Brain microvascular endothelial cell (primary cell): ENCODE measurements around the gene PELI2.

Experiments
- DNase-seq: peaks from one replicate; pipeline ENCODE4 v3.0.0-alpha.2; 2020
- H3K27ac ChIP-seq: fragments of 250-450 bp; sonication (Bioruptor Pico); 2 replicates; pipeline ENCODE4 v1.5.1; 2020; ENCODE audit warnings: mild to moderate bottlenecking, moderate library complexity
- H3K27me3 ChIP-seq: fragments of 250-450 bp; sonication (Bioruptor Pico); replicated peaks from 2 replicates; pipeline ENCODE4 v1.5.1; 2020; ENCODE audit warnings: mild to moderate bottlenecking
- H3K36me3 ChIP-seq: fragments of 250-450 bp; sonication (Bioruptor Pico); replicated peaks from 2 replicates; pipeline ENCODE4 v1.5.1; 2020; ENCODE audit warnings: mild to moderate bottlenecking
- H3K4me3 ChIP-seq: 2 replicates; pipeline ENCODE4 v1.5.1; 2011; ENCODE audit warnings: low read depth, mild to moderate bottlenecking, control low read depth, low read length, moderate library complexity
- CTCF ChIP-seq: IDR thresholded peaks from 2 replicates; pipeline ENCODE4 v1.5.1; 2011; ENCODE audit warnings: low read depth, mild to moderate bottlenecking, moderate library complexity, low read length, control low read depth, inconsistent platforms; ENCODE audit errors: missing control alignments
- in situ Hi-C: cut with HindIII; loops from 2 replicates; pipeline ENCODE4 v1.10.0; 2017; ENCODE audit warnings: low sequenced_read_pairs, low pct_ligation_motif_present

Gene PELI2

DNA sequence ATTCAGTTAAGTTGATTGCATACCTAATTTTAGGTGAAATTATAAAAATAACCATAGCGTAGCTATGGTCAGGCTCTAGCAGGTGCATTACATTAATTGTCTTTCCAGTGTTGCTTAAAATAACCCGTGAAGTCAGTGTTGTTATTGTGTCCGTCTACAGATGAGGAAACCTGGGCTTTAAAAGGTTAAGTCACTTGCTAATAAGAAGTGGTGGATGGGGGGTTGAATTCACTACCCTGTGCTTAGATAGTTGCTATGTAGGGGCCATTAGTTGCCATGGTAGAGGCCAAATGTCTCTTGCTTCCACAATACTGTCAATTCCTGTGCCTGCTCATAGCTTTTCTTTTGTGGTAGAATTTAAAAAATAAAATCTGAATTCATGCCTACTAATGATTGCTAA is 174.8 kb downstream of the PELI2 start:
- no peaks in the 10 kb centered on the region for H3K27me3 ChIP-seq
- no peak for DNase-seq
- in situ Hi-C loops, result no loop called here
- H3K4me3 ChIP-seq, result no peak overlapping the region
- no peaks in the 10 kb centered on the region for H3K36me3 ChIP-seq
- no peak for TF ChIP-seq CTCF
- no peak overlapping the region for H3K27ac ChIP-seq

DNA sequence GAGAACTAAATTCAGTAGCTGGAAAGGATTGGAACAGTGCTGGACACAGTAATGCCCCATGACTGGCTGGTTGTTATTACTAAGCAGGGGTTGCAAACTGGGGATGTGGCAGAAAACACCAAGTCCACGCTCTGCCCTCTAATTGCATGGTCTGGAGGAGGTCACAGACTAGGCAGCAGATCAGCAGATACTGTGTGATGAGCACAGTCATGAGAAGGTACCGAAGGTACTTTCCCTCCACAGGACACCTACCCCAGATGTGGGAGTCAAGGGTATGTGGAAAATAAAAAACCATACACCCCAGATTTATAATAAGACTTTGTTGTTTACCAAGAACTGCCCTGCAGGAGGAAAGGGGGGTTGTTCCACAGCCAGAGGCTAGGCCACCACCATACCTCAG is 175.3 kb downstream of the PELI2 start:
- no peak for DNase-seq
- TF ChIP-seq CTCF, result no peak
- no peaks in the 10 kb centered on the region for H3K27me3 ChIP-seq
- H3K36me3 ChIP-seq, result no peaks in the 10 kb centered on the region
- in situ Hi-C loops, result no loop called here
- H3K4me3 ChIP-seq, result no peak overlapping the region
- H3K27ac ChIP-seq, result no peak overlapping the region

GRCh38 chr14:56294128-56294527 is 175.9 kb downstream of the PELI2 start:
- in situ Hi-C loops, result no loop called here
- H3K36me3 ChIP-seq, result no peaks in the 10 kb centered on the region
- no peaks in the 10 kb centered on the region for H3K27me3 ChIP-seq

GRCh38 chr14:56295743-56296142 is 177.5 kb downstream of the PELI2 start:
- no peak for DNase-seq
- Histone ChIP-seq H3K27ac (no peak overlapping the region), H3K4me3 (no peak overlapping the region), H3K27me3 (no peaks in the 10 kb centered on the region), H3K36me3 (no peaks in the 10 kb centered on the region)
- in situ Hi-C loops, result no loop called here
- TF ChIP-seq CTCF, result no peak

More at GRCh38 chr14:56294128-56294527, 175.9 kb downstream of the PELI2 start:
- peak; percentile 25 for TF ChIP-seq CTCF
- no peak for DNase-seq
- no peak overlapping the region for H3K27ac ChIP-seq
- no peak overlapping the region for H3K4me3 ChIP-seq

DNA sequence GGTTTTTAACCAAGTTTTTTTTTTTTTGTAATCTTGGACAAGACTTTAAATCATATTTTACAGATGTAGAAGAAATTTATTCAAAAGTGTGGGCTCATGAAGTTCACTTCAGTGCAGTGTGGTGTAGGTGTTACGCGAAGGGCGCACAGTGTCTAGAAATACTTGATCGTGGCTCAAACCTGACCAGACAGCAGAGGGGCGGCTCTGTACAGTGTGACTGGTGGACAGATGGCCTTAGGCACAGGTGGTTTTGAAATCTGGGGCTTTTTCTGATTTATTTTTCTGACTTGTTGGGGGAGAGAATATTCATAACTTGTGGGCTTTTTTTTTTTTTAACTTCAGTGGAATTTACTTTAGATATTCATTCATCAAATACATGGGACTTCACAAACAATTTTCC is 179.2 kb downstream of the PELI2 start:
- no peak overlapping the region for H3K4me3 ChIP-seq
- H3K36me3 ChIP-seq, result no peaks in the 10 kb centered on the region
- no peak overlapping the region for H3K27ac ChIP-seq
- no peaks in the 10 kb centered on the region for H3K27me3 ChIP-seq
- no peak for DNase-seq
- in situ Hi-C loops, result no loop called here
- TF ChIP-seq CTCF, result no peak

DNA sequence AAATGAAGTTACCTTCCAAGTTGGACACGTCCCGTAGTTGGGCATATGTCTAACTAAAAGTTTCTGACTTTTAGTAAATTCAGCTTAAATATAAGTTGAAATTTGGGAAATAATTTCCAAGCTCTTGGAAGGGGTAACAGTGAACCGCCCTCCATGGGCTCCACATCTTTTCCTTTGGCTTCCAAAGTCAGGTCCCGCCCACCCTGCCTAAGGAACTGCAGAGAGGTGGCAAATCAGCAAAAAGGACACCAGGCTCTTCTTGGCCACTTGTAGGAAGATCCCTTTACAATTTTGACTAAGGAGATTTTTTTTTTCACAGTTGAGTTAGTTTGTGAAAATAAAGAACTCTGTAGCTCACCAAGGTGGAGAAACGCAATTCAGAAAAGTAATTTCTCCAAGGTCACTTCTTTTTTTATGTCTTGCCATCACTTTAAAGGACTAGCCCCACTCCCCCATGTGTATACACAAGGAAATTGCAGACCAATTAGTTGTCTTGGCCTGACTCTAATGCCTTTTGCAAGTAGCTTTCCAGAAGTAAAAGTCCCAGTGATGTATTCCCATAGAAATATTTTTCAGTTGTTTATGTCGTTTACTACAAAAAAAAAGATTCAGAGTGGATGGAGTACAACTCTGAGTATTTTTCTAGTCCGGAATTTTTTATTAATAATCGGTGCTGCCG is 181.2 kb downstream of the PELI2 start:
- DNase-seq, result no peak
- no peaks in the 10 kb centered on the region for H3K27me3 ChIP-seq
- H3K27ac ChIP-seq, result no peak overlapping the region
- in situ Hi-C loops, result no loop called here
- H3K4me3 ChIP-seq, result no peak overlapping the region
- no peaks in the 10 kb centered on the region for H3K36me3 ChIP-seq
- TF ChIP-seq CTCF, result no peak
